Ramos (cell line): ENCODE results near the gene LECT2.

Experiments
- in situ Hi-C: fragments of 300-500 bp; cut with MboI; formaldehyde crosslinking; loops from one replicate; pipeline ENCODE4 v1.14.3; 2022; ENCODE audit warnings: low sequenced_read_pairs; ENCODE audit not compliant: unreplicated experiment

The LECT2 gene

GRCh38 chr5:135954899-135955298 is at the start of gene LECT2:
TSS of gene LECT2 (minus strand) at chr5:135954983. CDS start at chr5:135954833, 150 bp downstream.
- in situ Hi-C loops, result loop anchor here (25.0 kb wide), 1 partner anchor 257 kb away; no protein-coding TSS in a partner anchor

GRCh38 chr5:136004436-136004835 is 49.7 kb upstream of the LECT2 start:
- in situ Hi-C loops, result no loop called here

GRCh38 chr5:136001466-136001981 is 46.7 kb upstream of the LECT2 start:
- in situ Hi-C loops, result no loop called here

DNA sequence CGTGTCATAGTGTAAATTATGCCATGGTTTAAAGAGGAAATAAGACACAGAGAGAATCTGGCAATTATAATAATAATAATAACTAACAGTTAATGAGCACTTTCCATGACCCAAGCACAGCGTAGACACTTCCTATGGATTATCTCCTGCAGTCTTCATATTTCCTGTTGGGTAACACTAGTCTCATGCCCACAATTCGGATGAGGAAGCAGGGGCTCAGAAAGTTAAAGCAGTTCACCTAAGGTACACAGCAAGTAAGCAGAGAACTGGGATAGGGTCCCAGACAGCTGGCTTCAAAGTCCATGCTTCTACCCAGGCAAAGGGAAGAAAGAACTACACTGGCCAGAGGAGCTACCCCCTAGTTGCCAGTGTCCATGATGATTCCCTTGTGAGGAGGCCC is 46.1 kb upstream of the LECT2 start:
- in situ Hi-C loops, result no loop called here

GRCh38 chr5:136000147-136000546 is 45.4 kb upstream of the LECT2 start:
- in situ Hi-C loops, result no loop called here

DNA sequence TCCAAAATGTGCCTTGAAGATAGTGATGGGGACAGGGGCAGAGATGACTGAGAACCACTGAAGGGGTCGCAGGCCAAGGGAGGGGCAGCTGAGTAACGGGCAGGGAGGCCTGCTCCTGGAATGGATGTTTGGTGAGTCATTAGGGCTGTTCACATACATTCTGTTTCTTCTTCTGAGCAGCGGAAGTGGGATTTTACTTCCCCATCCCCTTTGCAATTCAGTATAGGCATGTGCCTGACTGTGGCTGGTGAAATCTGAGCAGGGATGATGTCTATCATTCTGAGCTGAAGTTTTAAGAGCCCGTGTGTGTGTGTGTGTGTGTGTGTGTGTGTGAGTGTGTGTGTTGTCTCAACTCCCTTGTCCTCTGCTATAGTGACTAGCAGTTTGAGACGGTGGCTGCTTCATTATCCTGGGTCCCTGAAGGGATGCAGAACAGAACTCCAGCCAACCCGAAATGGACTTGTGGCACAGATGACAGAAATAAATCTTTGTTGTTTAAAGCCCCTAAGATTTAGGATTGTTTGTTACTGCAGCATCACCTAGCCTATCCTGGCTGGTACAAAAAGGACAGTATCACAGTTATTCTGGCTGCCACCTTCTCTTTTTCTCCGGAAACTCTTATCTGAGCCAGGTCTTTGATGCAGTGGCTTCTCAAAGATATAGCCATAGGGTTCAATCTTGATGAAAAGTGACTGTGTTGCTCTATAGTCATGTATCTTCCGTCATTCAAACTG is 44.8 kb upstream of the LECT2 start:
- in situ Hi-C loops, result no loop called here

- in situ Hi-C loops, result no loop called here
These were observed 44.1 kb upstream of the LECT2 start for GRCh38 chr5:135998889-135999288.

- in situ Hi-C loops, result no loop called here
These were observed 43.0 kb upstream of the LECT2 start for GRCh38 chr5:135997673-135998335.

- in situ Hi-C loops, result no loop called here
These were observed 41.8 kb upstream of the LECT2 start for GRCh38 chr5:135996611-135997010.

DNA sequence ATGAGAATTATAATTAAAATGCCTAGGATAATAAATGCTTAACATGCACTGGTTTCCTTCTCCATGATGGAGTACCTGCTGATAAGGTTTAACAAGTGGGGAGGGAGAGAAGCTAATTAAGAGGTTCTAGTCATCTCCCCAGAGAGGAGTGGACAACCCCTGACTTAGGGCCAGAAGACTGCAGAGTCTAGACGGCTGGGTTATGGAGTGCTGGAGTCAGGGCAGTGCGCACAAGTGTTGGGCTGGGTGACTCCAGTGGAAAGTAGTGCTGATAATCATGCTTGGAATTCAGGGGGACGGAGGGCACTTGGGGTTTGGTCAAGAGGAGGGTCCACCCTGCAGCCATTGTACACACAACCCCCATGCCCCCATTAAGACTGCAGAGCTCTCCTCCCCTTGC is 41.2 kb upstream of the LECT2 start:
- in situ Hi-C loops, result no loop called here

GRCh38 chr5:135993880-135994636 is 39.3 kb upstream of the LECT2 start:
- in situ Hi-C loops, result no loop called here

DNA sequence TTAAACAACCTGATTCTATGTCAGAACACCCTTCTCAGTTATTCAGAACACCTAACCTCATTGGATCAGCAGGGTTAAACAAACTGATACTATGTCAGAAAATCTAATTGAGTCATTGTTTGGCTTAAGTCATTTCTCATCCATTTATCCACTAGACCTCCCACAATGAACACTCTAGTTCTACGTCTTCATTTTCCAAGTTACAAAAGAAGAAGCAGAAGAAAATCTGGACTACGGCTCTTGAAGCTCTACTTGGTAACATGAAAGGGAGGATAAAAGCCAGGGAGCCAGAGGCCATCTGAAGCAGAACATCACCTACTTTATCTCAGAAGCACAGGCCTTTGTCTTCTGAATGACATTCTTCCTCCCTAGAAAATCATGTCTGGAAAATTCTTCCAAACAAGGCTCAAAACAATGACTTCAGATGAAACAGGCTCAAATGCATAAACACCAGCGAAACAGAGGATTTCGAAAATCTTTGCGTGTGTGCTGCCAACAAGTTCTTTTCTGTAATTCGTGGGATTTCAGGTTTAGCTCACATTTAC is 38.6 kb upstream of the LECT2 start:
- in situ Hi-C loops, result no loop called here

GRCh38 chr5:135991429-135991828 is 36.6 kb upstream of the LECT2 start:
- in situ Hi-C loops, result no loop called here

GRCh38 chr5:135990528-135991255 is 35.9 kb upstream of the LECT2 start:
- in situ Hi-C loops, result no loop called here

DNA sequence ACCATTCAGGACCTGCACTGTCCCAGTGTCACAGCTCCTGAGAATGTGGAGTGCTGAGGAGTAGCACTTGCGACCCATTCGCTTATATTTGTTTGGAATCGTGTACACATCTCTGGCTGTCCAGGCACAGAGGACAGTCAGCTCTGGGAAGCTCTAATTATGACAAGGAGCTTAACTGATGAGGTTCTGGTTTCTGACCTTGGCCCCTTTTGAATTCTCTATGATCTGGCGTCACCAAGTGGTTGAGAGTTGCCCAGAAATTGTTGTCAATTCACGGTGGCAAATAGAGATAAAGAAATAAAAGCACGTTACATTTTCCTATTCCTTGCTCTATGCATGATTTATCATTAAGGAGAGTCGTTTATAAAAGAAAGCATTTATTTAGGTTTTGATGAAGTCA is 34.9 kb upstream of the LECT2 start:
- in situ Hi-C loops, result no loop called here

DNA sequence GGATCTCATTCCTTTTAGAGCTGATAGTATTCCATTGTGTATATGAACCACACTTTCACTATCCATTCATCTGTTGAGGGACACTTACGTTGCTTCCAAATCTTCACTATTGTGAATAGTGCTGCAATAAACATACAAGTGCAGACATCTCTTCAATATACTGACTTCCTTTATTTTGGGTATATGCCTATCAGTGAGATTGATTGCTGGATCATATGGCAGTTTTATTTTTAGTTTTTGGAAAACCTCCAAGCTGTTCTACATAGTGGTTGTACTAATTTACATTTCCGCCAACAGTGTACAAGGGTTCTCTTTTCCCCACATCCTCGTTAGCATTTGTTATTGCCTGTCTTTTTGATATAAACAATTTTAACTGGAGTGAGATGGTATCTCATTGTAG is 33.8 kb upstream of the LECT2 start:
- in situ Hi-C loops, result no loop called here

DNA sequence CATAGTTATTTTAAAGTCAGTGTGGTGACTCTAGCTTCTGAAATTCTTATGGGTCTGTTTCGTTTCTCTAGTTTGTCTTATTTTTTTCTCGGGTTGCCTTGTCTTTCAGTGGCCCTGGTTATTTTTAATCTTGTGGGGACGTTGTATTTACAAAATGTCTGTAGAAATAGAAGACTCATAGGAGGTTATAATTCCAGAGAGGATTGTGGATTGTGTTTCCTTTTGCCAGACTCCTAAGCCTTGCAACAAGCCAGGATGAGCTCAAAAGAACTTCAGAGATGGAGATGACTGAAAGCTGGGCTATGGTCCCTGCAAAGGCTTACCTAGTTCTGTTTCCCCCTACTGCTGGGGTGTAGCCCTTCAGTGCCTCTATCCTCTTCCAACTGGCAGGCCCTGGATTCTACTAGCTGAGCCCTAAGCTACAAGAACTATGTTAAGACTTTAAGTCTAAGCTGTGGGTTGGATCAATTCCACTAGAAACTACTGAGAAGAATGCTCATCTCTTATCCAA is 32.2 kb upstream of the LECT2 start:
- in situ Hi-C loops, result no loop called here

DNA sequence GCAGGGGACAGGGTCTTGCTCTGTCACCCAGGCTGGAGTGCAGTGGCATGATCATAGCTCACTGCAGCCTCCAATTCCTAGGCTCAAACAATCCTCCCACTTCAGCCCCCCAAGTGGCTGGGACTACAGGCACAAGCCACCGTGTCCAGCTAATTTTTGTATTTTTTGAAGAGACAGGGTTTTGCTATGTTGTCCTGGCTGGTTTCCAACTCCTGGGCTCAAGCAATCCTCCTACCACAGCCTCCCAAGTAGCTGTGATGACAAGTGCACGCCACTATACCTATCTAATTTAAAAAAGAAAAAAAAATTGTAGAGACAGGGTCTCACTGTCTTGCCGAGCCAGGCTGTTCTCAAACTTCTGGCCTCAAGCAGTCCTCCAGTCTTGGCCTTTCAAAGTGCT is 31.6 kb upstream of the LECT2 start:
- in situ Hi-C loops, result no loop called here

DNA sequence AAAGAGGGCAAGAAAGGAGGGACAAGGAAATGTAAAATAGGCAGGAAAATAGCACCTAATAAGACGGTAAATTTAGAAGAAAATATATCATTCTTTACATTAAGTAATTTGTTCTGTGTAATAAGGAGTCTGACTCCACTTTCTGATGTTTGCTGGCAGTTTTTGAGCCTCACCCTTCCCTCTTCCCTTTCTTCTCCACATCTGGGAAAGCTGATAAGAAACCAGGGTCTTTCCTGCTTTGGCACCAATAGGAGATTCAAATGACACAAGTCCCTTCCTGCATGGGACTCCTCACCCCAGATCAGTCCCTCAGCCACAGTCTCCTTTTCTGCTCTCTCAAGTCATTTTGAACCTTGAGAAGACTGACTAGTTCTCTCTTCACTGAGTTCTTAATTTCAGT is 31.2 kb upstream of the LECT2 start:
- in situ Hi-C loops, result no loop called here

DNA sequence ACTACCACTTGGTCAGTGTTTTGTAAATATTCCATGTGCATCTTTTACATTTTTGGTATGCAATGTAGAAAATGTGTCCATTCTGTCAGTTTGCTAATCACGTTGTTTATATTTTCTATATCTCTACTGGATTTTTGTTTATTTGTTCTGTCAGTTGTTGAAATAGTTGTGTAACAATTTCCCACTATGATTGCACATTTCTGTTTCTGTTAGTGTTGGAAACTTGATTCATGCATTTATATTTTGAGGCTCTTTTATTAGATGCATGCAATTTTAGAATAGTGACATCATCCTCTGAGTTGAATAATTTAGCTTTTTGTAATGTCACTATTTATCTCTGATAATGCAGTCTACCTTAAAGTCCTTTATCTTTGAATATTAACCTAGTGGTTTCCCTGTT is 25.8 kb upstream of the LECT2 start:
- in situ Hi-C loops, result no loop called here
